ENCODE data around the gene NUP85. TPM values are rescaled to one million over a fixed set of nuclear protein-coding genes. Genes with fewer than 3 reads are reported as not detected.

The NUP85 gene
- total RNA-seq, 1 experiment from 2014 or later: 95.6 TPM

DNA sequence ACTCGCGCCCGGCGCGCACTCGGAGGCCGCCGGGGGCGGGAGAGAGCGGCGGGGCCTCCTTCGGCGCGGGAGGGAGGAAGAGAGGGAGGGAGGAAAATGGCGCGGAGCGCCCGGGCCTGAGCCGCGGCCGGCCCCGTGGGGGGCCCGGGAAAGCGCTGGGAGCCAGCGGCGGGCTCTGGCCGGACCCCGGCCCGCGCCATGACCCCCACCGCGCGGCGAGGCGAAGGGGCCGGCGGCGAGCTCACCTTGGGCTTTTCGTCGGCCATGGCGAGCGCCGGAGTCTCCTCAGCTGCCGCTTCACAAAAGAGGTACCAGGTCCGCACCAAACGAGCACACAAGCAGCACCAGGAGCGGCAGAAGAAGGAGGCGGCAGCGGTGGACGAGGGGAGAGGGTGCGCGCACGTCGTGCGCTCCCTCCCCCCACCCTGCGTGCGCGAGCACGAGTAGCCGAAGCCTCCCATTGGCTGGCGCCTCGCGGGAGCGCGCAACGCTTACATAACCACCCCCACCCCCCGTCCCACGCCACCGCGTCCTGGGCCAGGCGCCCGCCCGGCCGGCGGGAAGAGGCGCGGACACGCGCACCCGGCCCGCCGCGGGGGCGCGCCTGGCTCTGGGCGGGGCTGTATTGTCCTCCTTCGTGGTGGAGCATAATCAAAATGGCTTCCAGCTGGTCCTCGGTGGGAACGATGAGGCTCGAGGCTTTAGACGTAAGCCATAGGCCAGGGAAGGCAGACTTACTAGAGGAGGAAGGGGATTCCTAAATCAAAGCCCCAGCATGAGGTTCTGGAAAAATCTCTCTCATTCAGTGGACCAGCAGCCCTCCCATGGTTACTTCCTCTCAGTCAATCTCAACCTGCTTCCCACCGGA is 22.7 kb upstream of the NUP85 start, which contains the start of gene SUMO2:
TSS of gene SUMO2 (minus strand) at position 391 of the 868 bp plus-strand sequence. CDS start at position 266, 125 bp downstream.
- CTCF ChIA-PET: interaction anchor here (0.5 to 1.0 kb wide), 2 partner anchors 19 kb away, joined by 3 to 5 read pairs; no protein-coding TSS in a partner anchor
- intact Hi-C loops (cut with micrococcal nuclease): no loop called here

GRCh38 chr17:75183999-75184884 is 21.2 kb upstream of the NUP85 start:
- CTCF ChIA-PET: interaction anchor here (0.6 kb wide), 1 partner anchor 341 kb away, joined by 3 read pairs; no protein-coding TSS in a partner anchor
- no peak overlapping the region for H3K27ac ChIP-seq (ENCODE audit: low read length)
- intact Hi-C loops (cut with micrococcal nuclease): no loop called here

More for the DNA sequence above, 22.7 kb upstream of the NUP85 start, which contains the start of gene SUMO2:
- ATAC-seq: peak; percentile 89
- Histone ChIP-seq H3K27me3 (ENCODE audit: low read length) (no peaks in the 10 kb centered on the region), H3K36me3 (ENCODE audit: low read depth, low read length) (peaks cover 27% of the 10 kb centered on the region), H3K4me2 (ENCODE audit: low read length) (peak within 1 kb of the TSS; percentile 83), H3K4me1 (ENCODE audit: insufficient read depth, low read length) (peaks cover 25% of the 10 kb centered on the region), H3F3A (ENCODE audit: low read length, unreplicated experiment) (no peaks in the 10 kb centered on the region), H3K4me3 (ENCODE audit: low read length) (peak within 1 kb of the TSS; percentile 97), H3K9me3 (ENCODE audit: low read length) (no peaks in the 10 kb centered on the region), H2AFZ (ENCODE audit: low read length) (peak within 1 kb of the TSS; percentile 69), H4K20me1 (ENCODE audit: low read length) (peaks cover 38% of the 10 kb centered on the region), H3K9ac (ENCODE audit: low read length) (peak within 1 kb of the TSS; percentile 96), H3K9me2 (replicated peaks; ENCODE audit: low read length) (no peaks in the 10 kb centered on the region), H3K27ac (ENCODE audit: low read length) (peak within 1 kb of the TSS; percentile 83), H3K79me2 (ENCODE audit: low read length) (peaks cover 57% of the 10 kb centered on the region)
- POLR2A ChIA-PET (ENCODE audit: unreplicated experiment): interaction anchor here (0.6 kb wide), 2 partner anchors 38 to 135 kb away, joined by 4 to 12 read pairs; no protein-coding TSS in a partner anchor
- BruUV-seq (replicated peaks): no TSS peak
- TF ChIP-seq, protein P1, sequence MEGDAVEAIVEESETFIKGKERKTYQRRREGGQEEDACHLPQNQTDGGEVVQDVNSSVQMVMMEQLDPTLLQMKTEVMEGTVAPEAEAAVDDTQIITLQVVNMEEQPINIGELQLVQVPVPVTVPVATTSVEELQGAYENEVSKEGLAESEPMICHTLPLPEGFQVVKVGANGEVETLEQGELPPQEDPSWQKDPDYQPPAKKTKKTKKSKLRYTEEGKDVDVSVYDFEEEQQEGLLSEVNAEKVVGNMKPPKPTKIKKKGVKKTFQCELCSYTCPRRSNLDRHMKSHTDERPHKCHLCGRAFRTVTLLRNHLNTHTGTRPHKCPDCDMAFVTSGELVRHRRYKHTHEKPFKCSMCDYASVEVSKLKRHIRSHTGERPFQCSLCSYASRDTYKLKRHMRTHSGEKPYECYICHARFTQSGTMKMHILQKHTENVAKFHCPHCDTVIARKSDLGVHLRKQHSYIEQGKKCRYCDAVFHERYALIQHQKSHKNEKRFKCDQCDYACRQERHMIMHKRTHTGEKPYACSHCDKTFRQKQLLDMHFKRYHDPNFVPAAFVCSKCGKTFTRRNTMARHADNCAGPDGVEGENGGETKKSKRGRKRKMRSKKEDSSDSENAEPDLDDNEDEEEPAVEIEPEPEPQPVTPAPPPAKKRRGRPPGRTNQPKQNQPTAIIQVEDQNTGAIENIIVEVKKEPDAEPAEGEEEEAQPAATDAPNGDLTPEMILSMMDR (conservative IDR thresholded peaks at IDR 0.05; ENCODE audit: low read depth, low read length): no peak
- TF ChIP-seq EZH2 (IDR thresholded peaks at IDR 0.05; ENCODE audit: low read length, unreplicated experiment): no peak
- no peak for TF ChIP-seq EZH2phosphoT487 (IDR thresholded peaks at IDR 0.05; ENCODE audit: borderline replicate concordance, low read length)
- DNase-seq: peak; percentile 99

More at GRCh38 chr17:75183999-75184884, 21.2 kb upstream of the NUP85 start:
- Histone ChIP-seq H3K9ac (ENCODE audit: low read length) (no peak overlapping the region), H4K20me1 (ENCODE audit: low read length) (peaks cover 29% of the 10 kb centered on the region), H3K4me3 (ENCODE audit: low read length) (no peak overlapping the region), H2AFZ (ENCODE audit: low read length) (no peak overlapping the region), H3K9me3 (ENCODE audit: low read length) (no peaks in the 10 kb centered on the region), H3F3A (ENCODE audit: low read length, unreplicated experiment) (no peaks in the 10 kb centered on the region), H3K4me1 (ENCODE audit: insufficient read depth, low read length) (peaks cover 26% of the 10 kb centered on the region), H3K36me3 (ENCODE audit: low read depth, low read length) (peaks cover 15% of the 10 kb centered on the region; the same call in 1 of the 2 replicates), H3K79me2 (ENCODE audit: low read length) (peaks cover 43% of the 10 kb centered on the region), H3K9me2 (replicated peaks; ENCODE audit: low read length) (no peaks in the 10 kb centered on the region), H3K27me3 (ENCODE audit: low read length) (no peaks in the 10 kb centered on the region), H3K4me2 (ENCODE audit: low read length) (no peak overlapping the region)
- BruUV-seq (replicated peaks): no TSS peak
- TF ChIP-seq EZH2phosphoT487 (IDR thresholded peaks at IDR 0.05; ENCODE audit: borderline replicate concordance, low read length) (no peak), EZH2 (IDR thresholded peaks at IDR 0.05; ENCODE audit: low read length, unreplicated experiment) (no peak)
- TF ChIP-seq, protein P1 (conservative IDR thresholded peaks at IDR 0.05; ENCODE audit: low read depth, low read length): no peak
- POLR2A ChIA-PET (ENCODE audit: unreplicated experiment): no interaction called here
- ATAC-seq: no peak
- DNase-seq: no peak
